IPS DF 4.7 (cell line): ENCODE results near the gene PLK5.
"Not testable (repeated sequence)": the region's sequence is repeated elsewhere in the genome, so short reads cannot be mapped to it uniquely, and the experiment has no call there.

Experiments used
- DNase-seq: peaks from one replicate; pipeline ENCODE4 v3.0.0-alpha.2; 2013; ENCODE audit warnings: low spot score; ENCODE audit errors: extremely low read depth

Gene PLK5

DNA sequence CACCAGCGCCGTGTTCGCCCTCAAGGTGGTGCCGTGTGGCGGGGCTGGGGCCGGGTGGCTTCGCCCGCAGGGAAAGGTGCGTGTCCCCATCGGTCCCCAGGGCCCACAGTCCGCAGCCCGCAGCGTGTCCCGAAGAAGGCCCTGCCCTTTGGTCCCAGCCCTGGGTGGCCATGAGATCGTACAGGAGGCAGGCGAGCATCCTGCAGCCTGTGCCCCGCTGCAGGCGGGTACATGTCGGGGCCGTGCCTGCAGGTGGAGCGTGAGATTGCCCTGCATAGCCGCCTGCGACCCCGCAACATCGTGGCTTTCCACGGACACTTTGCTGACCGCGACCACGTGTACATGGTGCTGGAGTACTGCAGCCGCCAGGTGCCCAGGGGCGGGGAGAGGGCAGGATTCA, 1.5 kb downstream of the PLK5 start:
- no peak for DNase-seq

DNA sequence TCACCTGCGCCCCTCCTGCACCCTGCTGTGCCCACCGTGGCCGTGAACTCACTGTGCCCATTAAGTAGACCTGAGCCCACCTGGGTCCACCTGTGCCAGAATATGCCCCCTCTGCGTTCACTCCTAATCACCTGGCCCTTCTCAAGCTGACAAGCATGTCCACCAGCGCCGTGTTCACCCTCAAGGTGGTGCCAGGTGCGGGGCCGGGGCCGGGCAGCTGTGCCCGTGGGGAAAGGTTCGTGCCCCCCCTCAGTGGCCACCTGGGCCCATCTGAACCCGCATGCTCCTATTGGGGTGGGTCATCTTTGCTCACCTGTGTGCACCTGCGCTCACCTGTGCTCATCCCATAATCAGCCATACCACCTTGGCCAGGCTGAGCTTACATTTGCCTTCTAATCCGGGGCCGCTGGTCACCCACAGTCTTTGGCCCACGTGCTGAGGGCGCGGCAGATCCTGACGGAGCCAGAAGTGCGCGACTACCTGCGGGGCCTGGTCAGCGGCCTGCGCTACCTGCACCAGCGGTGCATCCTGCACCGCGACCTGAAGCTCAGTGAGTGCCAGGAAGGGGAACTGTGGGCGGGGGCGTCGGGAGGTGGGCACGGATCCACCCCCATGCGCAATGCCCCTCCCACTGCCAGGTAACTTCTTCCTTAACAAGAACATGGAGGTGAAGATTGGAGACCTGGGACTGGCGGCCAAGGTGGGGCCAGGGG, 2.3 kb downstream of the PLK5 start:
- DNase-seq: no peak

DNA sequence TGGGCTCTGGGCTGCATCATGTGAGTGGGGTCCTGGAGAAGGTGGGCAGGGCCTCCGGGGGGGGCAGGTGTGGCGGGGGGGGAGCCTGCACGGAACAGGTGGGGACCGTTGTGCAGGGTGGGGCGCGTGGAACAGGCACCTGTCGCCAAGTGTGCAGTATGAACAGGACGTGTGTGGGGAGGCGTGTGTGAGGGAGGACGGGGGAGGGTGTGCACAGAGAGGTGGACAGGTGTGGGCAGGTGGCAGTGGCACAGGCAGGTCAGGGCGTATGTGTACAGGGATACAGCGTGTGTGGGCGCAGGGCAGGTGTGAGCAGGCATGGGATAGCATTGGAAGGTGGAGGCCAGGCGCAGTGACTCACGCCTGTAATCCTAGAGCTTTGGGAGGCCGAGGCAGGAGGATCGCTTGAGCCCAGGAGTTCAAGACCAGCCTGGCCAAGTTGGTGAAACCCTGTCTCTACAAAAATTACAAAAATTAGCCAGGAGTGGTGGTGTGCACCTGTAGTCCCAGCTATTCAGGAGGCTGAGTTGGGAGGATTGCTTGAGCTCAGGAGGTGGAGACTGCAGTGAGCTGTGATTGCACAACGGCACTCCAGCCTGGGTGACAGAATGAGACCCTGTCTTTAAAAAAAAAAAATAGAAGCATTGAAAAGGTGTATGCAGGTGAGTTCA, 3.2 kb downstream of the PLK5 start:
- no peak for DNase-seq

DNA sequence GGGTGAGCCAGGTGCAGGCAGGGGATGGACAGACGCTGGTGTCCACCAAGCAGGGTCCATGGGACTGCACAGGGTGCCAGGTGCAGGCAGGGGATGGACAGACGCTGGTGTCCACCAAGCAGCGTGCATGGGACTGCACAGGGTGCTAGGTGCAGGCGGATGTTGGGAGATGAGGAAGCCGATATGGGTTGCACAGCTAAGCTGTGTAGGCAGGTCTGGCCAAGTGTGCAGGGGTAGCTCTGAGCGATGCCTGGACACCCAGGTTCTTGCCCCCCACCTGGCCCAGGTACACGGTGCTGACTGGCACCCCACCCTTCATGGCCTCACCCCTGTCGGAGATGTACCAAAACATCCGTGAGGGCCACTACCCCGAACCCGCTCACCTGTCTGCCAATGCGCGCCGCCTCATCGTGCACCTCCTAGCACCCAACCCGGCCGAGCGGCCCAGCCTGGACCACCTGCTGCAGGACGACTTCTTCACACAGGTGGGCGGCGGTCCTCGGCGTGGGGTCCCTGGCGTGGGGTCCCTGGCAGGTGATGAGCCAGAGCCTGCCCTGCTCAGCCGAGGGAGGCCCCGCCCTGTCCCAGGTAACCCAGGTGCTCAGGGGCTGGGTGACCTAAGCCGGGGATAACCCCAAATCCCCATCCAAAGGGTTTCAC, 3.9 kb downstream of the PLK5 start:
- no peak for DNase-seq

DNA sequence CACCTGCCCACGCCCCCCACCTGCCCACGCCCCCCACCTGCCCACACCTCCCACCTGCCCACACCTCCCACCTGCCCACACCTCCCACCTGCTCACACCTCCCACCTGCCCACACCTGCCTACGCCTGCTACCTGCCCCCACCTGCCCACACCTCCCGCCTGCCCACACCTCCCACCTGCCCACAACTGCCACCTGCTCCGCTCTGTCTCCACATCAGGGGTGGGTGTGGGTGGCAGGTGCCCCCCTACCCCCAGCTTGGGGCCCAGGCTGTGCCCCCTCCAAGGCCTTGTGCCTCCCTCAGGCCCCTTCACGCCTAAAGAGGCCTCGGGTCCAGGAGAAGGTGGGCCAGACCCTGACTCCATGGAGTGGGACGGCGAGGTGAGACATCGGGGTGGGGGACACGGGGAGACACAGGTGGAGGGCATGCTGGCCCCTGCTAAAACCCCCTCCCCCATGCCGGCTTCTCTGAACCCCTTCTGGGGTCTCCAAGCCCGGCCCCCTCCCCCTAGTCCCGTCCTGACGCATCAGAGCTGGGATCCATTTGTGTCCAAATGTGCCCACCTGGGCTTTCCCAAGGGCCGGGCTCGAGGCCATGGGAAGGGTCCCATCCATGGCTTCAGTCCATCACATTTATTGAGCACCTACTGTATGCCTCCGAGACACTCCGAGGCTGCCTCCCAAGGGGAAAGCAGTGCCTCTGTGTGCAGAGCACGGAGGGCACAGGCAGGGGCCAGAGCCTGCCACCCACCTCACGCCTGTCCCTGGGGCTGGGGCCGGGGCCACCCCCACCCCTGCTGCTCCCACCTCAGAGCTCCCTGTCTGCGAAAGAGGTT, 4.9 kb downstream of the PLK5 start:
- DNase-seq: no peak

DNA sequence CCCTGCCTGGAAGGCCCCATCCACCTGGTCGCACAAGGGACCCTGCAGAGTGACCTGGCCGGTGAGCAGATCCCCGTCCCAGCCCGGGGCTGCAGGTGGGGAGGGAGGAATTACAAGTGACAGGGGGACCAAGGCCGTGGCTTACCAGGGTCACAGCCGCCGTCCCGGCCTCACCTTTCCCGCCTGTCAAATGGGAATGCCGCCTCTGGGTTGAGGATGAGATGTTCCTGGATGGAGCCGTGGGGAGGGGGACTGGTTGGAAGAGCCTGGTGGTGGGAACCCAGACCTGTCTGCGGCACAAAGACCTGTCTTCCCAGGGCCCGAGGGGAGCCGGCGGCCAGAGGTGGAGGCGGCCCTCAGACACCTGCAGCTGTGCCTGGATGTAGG, 5.5 kb downstream of the PLK5 start:
- DNase-seq: no peak

DNA sequence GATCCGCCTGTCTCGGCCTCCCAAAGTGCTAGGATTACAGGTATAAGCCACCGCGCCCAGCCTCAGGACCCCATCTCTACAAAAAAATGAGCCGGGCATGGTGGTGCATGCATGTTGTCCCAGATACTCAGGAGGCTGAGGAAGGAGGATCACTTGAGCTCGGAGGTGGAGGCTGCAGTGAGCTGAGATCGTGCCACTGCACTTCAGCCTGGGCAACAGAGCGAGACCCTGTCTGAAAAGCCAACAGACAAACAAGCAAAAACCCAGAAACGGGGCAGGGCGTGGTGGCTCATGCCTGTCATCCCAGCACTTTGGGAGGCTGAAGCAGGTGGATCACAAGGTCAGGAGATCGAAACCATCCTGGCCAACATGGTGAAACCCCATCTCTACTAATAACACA, 7.0 kb downstream of the PLK5 start:
- DNase-seq: not testable (repeated sequence)

DNA sequence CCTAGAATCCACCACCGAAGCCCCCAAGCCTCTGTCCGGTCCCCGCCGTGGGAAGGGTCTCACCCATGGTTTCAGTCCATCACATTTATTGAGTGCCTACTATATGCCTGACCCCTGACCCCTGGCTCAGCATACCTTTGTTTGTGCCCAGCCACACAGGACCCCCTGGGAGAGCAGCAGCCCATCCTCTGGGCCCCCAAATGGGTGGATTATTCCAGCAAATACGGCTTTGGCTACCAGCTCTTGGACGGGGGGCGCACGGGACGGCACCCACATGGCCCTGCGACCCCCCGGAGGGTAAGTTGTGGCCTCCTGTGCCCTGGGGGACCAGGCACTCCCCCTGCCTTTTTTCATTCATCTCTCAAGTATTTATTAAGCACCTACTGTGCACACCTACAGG, 7.7 kb downstream of the PLK5 start:
- no peak for DNase-seq

DNA sequence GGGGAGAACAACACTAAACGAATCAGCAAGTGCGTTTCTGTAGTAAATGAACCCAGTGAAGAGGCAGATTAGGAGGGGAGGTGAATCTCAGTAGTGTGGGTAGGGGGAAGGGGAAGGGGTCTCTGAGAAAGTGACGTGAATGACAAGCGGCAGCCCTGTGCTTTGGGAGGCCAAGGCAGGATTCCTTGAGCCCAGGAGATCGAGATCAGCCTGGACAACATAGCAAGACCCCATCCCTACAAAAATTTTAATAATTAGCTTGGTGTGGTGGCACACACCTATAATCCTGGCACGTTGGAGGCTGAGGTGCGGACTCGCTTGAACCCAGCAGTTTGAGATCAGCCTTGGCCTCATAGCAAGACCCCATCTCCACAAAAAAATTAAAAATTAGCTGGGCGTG, 8.1 kb downstream of the PLK5 start:
- DNase-seq: no peak

DNA sequence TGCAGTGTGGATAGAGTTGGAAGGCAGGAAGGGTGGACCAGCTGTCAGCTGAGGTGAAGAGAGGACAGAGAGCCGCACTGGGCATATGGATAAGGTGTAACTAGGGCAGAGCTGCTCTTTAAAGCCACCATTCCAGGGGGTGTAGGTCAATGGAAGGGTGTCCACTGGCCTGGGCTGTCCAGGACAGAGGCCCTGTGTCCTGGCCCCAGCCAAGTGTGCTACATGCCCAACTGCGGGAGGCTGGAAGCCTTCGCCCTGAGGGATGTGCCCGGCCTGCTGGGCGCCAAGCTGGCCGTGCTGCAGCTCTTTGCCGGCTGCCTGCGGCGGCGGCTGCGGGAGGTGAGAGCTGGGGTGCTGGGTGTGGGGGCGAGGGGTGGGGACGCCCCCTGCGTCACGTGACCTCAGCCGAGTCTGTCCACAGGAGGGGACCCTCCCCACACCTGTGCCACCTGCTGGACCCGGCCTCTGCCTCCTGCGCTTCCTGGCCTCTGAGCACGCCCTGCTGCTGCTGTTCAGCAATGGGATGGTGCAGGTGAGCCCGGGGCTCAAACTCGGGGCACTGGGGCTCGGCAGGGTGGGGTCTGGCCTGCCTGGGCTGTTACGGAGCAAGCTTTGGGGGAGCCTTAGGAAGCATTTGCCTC, 9.8 kb downstream of the PLK5 start:
- no peak for DNase-seq

DNA sequence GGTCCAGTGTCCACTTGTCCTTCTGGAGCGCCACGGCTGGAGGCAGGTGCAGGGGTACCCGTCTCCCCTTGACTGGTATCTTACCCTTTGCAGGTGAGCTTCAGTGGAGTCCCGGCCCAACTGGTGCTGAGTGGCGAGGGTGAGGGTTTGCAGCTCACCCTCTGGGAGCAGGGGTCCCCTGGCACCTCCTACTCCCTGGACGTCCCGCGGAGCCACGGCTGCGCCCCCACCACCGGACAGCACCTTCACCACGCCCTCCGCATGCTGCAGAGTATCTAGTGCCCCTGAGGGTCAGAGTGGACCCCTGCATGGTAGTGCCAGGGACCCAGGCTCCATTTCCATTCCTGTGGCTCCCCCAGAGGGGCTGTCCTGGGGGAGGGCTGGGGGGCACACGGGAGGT, 11.1 kb downstream of the PLK5 start:
- DNase-seq: no peak

DNA sequence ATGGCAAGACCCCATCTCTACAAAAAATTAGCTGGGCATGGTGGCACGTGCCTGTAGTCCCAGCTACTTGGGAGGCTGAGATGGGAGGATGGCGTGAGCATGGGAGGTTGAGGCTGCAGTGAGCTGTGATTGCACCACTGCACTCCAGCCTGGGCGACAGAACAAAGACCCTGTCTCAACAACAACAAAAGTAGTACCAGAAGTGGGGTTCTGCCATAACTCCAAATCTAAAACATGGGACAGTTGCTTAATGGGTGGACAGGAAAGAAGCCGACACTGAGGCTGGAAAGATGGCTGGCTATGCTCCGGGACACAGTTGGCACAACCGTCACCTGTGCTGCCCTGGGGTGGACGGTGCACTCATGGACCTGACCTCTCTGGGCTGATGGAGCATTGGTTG, 11.8 kb downstream of the PLK5 start:
- not testable (repeated sequence) for DNase-seq

DNA sequence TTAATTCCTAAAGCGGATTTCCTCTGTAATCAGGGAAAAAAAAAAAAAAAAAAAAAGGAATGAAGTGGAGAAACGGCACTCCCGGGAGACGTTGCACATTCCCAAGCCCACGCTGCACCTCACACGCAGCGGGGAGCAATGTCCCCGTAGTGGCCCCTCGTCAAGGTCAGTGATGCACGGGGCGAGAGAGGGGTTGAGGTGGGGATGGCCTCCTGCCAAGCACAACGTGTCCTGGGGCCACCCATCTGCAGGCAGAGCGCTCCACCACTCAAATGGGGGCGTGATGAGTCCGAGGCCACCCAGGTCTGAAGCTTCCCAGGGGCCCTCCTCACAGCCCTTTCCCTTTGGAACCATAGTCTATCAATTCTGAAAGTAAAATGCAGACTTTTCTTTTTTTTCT, 15.1 kb downstream of the PLK5 start:
- DNase-seq: no peak

DNA sequence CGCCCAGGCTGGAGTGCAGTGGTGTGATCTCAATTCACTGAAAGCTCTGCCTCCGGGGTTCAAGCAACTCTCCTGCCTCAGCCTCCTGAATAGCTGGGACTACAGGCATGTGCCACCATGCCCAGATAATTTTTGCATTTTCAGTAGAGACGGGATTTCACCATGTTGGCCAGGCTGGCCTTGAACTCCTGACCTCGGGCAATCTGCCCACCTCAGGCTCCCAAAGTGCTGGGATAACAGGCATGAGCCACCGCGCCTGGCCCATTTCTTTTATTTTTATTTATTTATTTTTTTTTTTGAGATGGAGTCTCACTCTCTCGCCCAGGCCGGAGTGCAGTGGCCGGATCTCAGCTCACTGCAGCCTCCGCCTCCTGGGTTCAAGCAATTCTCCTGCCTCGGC, 15.9 kb downstream of the PLK5 start:
- DNase-seq: not testable (repeated sequence)

DNA sequence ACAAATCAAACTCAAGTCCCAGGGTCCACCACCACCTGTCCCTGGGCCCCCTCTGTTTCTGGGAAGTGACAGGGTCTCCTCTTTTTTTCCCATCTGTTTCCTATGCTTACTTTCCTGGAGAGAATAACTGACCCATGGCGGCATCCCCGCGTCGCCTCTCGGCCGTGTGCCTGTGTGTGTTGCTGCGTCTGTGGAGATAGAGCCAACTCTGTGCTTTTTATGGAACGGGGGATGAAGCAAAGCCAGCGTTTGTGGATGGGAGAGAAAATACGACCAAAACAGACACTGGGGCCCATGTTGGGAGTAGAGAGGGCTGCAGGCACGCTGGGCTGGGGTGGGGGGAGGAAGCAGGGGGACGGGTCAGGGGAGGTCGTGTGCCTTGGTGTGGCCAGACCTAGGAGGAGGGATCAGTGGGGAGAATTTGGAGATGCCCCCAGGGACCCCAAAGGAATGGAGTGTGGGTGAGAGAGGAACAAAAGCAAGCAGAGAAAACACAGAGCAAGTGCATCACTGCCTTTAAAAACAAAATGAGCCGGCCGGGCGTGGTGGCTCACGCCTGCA, 16.6 kb downstream of the PLK5 start:
- DNase-seq: no peak

DNA sequence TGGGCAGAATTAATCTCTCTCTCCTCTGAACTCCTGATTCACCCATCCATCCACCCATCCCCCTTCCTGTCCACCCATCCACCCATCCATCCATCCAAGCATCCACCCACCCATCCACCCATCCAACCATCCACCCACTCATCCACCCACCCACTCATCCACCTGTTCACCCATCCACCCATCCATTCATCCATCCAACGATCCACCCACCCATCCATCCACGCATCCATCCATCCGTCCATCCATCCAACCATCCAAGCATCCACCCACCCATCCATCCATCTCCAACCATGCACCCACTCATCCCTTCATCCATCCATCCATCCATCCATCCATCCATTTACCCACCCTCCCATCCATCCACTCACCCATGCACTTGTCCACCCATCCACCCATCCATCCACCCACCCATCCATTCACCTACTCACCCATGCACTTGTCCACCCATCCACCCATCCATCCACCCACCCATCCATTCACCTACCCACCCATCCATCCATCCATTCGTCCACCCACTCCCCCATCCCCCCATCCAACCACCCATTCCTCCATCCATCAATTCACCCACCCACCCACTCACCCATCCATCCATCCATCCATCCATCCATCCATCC, 25.6 kb downstream of the PLK5 start:
- DNase-seq: no peak

DNA sequence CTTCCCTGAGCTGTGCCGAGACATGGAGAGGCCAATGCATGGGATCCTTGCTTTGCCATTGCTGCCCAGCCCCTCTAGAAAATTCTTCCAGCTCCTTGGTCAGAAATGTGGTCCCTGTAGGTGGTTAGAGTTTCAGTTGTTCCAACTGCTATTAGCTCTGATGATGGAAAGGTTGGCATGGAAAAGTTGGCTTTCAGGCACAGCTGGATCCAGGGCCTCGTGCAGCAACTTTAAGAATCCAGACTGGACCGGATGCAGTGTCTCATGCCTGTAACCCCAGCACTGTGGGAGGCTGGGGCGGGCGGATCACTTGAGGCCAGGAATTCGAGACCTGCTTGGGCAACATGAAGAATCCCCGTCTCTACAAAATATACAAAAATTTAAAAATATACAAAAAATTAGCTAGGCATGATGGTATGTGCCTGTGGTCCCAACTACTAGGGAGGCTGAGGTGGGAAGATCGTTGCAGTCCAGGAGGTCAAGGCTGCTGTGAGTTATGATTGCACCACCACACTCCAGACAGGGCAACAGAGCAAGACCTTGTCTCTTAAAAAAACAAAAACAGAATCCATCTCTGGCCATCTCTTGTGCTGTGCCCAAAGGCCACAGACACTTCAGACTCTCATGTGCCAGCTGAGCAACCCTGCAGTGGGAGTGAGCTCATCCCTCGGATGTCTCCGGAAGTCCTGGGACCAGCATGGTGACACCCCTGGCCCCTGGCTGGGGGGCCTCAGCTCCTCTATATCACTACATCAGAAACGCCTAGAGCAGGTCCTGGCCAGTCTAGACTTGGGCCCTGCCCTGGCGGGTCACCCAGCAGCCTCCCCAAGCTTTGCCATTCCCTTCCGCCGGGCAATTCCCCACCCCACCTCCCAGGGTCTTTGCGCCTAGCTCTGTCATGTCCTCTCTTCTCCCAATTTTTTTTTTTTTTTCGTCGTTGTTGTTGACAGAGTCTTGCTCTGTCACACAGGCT, 27.5 kb downstream of the PLK5 start:
- no peak for DNase-seq

DNA sequence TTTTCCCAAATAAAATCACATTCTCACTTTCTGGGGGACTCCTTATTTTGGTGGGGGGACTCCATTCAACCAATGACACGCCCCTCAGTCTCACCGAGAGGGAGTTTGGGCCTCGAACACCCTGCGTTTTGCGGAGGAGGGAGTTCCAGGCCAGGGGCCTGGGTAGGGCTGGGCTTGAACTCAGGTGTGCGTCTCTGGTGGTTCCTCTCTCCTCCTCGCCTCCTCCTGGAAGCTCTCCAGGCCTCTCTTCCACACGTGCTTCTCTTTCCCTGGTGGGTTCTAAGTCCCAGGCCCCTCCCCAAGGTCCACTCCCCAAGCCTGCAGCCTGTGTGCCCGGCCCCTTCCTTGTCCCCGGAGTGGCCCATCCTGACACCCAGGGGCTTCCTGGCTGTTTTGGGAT, 29.5 kb downstream of the PLK5 start:
- no peak for DNase-seq

DNA sequence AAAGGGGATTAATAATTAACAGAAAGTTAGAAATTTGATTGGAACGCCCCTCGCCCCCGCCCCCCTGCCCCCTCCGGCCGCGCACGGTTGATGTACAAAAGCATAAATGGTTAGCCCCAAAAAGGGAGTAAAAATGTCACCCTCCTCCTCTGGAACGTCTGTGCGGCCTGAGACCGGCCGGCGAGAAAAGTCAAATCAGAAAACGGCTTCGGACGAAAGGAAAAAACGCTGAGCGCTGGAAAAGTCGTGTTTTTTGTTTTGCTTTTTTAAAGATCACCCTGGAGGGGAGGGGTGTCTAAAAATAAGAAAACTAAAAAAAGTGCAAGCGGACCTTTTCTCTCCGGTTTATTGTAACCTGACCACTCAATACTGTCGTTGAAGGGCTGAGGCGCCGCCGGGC, 31.1 kb downstream of the PLK5 start:
- DNase-seq: no peak
